SK-N-SH (cell line): ENCODE measurements around the gene FRMPD1. TPM values are rescaled to one million over a fixed set of nuclear protein-coding genes. Genes with fewer than 3 reads are reported as not detected.

Source experiments
- CTCF ChIA-PET: fragments of 300-600, 350-600 bp; formaldehyde crosslinking; extraction: SDS; loops from one replicate; lab custom pipeline; 2021; lab: Yijun Ruan, JAX
- POLR2A ChIA-PET: fragments of 350-600 bp; sonication (Branson Sonifier 250); formaldehyde crosslinking; extraction: SDS; loops from one replicate; lab custom pipeline; 2020; ENCODE audit warnings: antibody characterized with exemption, inconsistent platforms; lab: Yijun Ruan, JAX
- DNase-seq: peaks from one replicate; pipeline ENCODE4 v3.0.0; 2012
- H2AFZ ChIP-seq: fragments of 200-600 bp; sonication (generic); 2 replicates; pipeline ENCODE4 v1.8.1; 2016; ENCODE audit warnings: antibody characterized with exemption, mild to moderate bottlenecking, low read depth
- H3F3A ChIP-seq: fragments of 200-600 bp; sonication (generic); replicated peaks from 2 replicates; pipeline ENCODE3; 2016; ENCODE audit warnings: antibody characterized with exemption, mild to moderate bottlenecking; ENCODE audit not compliant: insufficient read depth
- H3K27ac ChIP-seq, 2 experiments: fragments of 200-500 bp in 1 of 2; fragments of 200-600 bp in 1 of 2; sonication (Bioruptor generic) in 1 of 2; sonication (generic), shearing (Covaris generic) in 1 of 2; 2 replicates each; pipeline versions ENCODE4 v1.5.1 to v1.6.1; 2014 to 2016; ENCODE audit warnings: low read depth in 2 of 2, inconsistent platforms in 1 of 2, low read length in 1 of 2, mild to moderate bottlenecking in 1 of 2, mixed read lengths in 1 of 2
- H3K27me3 ChIP-seq: fragments of 200-600 bp; sonication (generic), shearing (Covaris generic); 2 replicates; pipeline ENCODE4 v1.6.1; 2016; ENCODE audit warnings: mixed run types; ENCODE audit not compliant: insufficient read depth
- H3K36me3 ChIP-seq, 2 experiments: fragments of 200-500 bp in 1 of 2; fragments of 200-600 bp in 1 of 2; sonication (Bioruptor generic) in 1 of 2; sonication (generic) in 1 of 2; replicated peaks in 1 of 2; 2 replicates each; pipeline versions ENCODE3 to v1.5.1; 2014 to 2016; ENCODE audit warnings: low read length in 1 of 2, mild to moderate bottlenecking in 1 of 2; ENCODE audit not compliant: insufficient read depth in 2 of 2, control insufficient read depth in 1 of 2
- H3K4me1 ChIP-seq, 2 experiments: fragments of 200-500 bp in 1 of 2; fragments of 200-600 bp in 1 of 2; sonication (Bioruptor generic) in 1 of 2; sonication (generic), shearing (Covaris generic) in 1 of 2; 2 replicates each; pipeline versions ENCODE4 v1.5.1 to v1.6.1; 2014 to 2016; ENCODE audit warnings: low read depth in 1 of 2, low read length in 1 of 2, mixed run types in 1 of 2; ENCODE audit not compliant: insufficient read depth in 2 of 2, control insufficient read depth in 1 of 2
- H3K4me2 ChIP-seq: fragments of 200-600 bp; sonication (generic), shearing (Covaris generic); 2 replicates; pipeline ENCODE4 v1.6.1; 2017; ENCODE audit warnings: mixed run types
- H3K4me3 ChIP-seq, 2 experiments: fragments of 200-500 bp in 1 of 2; fragments of 200-600 bp in 1 of 2; sonication (Bioruptor generic) in 1 of 2; sonication (generic), shearing (Covaris generic) in 1 of 2; 2 replicates each; pipeline versions ENCODE4 v1.5.1 to v1.8.1; 2014 to 2016; ENCODE audit warnings: low read depth in 2 of 2, inconsistent platforms in 1 of 2, low read length in 1 of 2, mild to moderate bottlenecking in 1 of 2, mixed read lengths in 1 of 2, moderate library complexity in 1 of 2
- H3K79me2 ChIP-seq: fragments of 200-600 bp; sonication (generic); 2 replicates; pipeline ENCODE4 v1.8.1; 2017; ENCODE audit warnings: mild to moderate bottlenecking; ENCODE audit not compliant: insufficient read depth
- H3K9ac ChIP-seq: fragments of 200-600 bp; sonication (generic); 2 replicates; pipeline ENCODE4 v1.6.1; 2017; ENCODE audit warnings: mixed run types
- H3K9me2 ChIP-seq: fragments of 200-600 bp; sonication (generic); 2 replicates; pipeline ENCODE4 v1.6.1; 2017; ENCODE audit warnings: mixed run types
- H3K9me3 ChIP-seq: fragments of 200-600 bp; sonication (generic); 2 replicates; pipeline ENCODE4 v1.6.1; 2017; ENCODE audit warnings: mixed run types, mild to moderate bottlenecking, moderate library complexity
- H4K20me1 ChIP-seq: fragments of 200-600 bp; sonication (generic); 2 replicates; pipeline ENCODE4 v1.6.1; 2017; ENCODE audit warnings: mild to moderate bottlenecking, mixed run types; ENCODE audit not compliant: insufficient read depth
- CTCF ChIP-seq: fragments of 200-600 bp; sonication (generic); IDR thresholded peaks from 2 replicates; pipeline ENCODE4 v1.6.1; 2017; ENCODE audit warnings: antibody characterized with exemption, mild to moderate bottlenecking, moderate library complexity
- EP300 ChIP-seq, 2 experiments: IDR thresholded peaks; 2 replicates each; pipeline versions ENCODE4 v1.4.0 to v1.6.1; 2012; ENCODE audit warnings: borderline replicate concordance in 1 of 2, low read depth in 1 of 2, low read length in 1 of 2
- EZH2phosphoT487 ChIP-seq: fragments of 200-600 bp; sonication (generic); IDR thresholded peaks from 2 replicates; pipeline ENCODE4 v1.6.1; 2017; ENCODE audit warnings: low read depth, mixed run types, mild to moderate bottlenecking, antibody characterized with exemption, moderate library complexity, borderline replicate concordance
- GABPA ChIP-seq: IDR thresholded peaks from 2 replicates; pipeline ENCODE4 v1.4.0; 2012; ENCODE audit warnings: low read depth, mild to moderate bottlenecking
- IRF3 ChIP-seq: fragments of 150-350 bp; IDR thresholded peaks from 2 replicates; pipeline ENCODE4 v1.6.1; 2016; ENCODE audit warnings: mild to moderate bottlenecking, low read depth, low read length
- MXI1 ChIP-seq: IDR thresholded peaks from 2 replicates; pipeline ENCODE4 v1.6.1; 2012; ENCODE audit warnings: mild to moderate bottlenecking, low read depth, low read length, improper control_type of control experiment
- PBX3 ChIP-seq: IDR thresholded peaks from 2 replicates; pipeline ENCODE4; 2012
- POLR2AphosphoS5 ChIP-seq: IDR thresholded peaks from 2 replicates; pipeline ENCODE4 v1.6.1; 2012; ENCODE audit warnings: low read depth, low read length
- RFX5 ChIP-seq: IDR thresholded peaks from 2 replicates; pipeline ENCODE4 v1.6.1; 2012; ENCODE audit warnings: mild to moderate bottlenecking, improper control_type of control experiment, low read length
- TEAD4 ChIP-seq: IDR thresholded peaks from 2 replicates; pipeline ENCODE4 v1.4.0; 2012; ENCODE audit warnings: mild to moderate bottlenecking, borderline replicate concordance; ENCODE audit not compliant: insufficient read depth
- USF1 ChIP-seq: IDR thresholded peaks from 2 replicates; pipeline ENCODE4 v1.4.0; 2012; ENCODE audit warnings: low read depth, borderline replicate concordance
- YY1 ChIP-seq: IDR thresholded peaks from 2 replicates; pipeline ENCODE4 v1.4.0; 2012; ENCODE audit warnings: low read depth, mild to moderate bottlenecking
- ZBTB33 ChIP-seq: IDR thresholded peaks from 2 replicates; pipeline ENCODE4 v1.4.0; 2012; ENCODE audit warnings: low read depth, borderline replicate concordance
- WGBS: methylation state at CpG from one replicate; pipeline ENCODE4 v1.1.6; 2017; ENCODE audit warnings: low lambda C conversion rate; 5-methylcytosine and 5-hydroxymethylcytosine counted together
- polyA plus RNA-seq, 3 experiments: library from polyadenylated mRNA; depleted of rRNA; stranded (reverse); fragments of >200 nt; gene quantifications; 2 replicates each; pipeline ENCODE4 v1.2.3, GENCODE V29; 2012

The FRMPD1 gene
- polyA plus RNA-seq, 1 of the 3 experiments (the other 2 are of a cell fraction): not detected

GRCh38 chr9:37745970-37746369, 95.2 kb downstream of the FRMPD1 start:
- no peaks in the 10 kb centered on the region for H3K9me3 ChIP-seq
- H2AFZ ChIP-seq: no peak overlapping the region
- H4K20me1 ChIP-seq: no peaks in the 10 kb centered on the region
- no peak overlapping the region for H3K4me3 ChIP-seq
- H3K79me2 ChIP-seq: no peaks in the 10 kb centered on the region
- CTCF ChIA-PET: interaction anchor here (0.9 to 3.1 kb wide), 3 partner anchors 12 to 29 kb away, joined by 3 to 7 read pairs (median 6); no protein-coding TSS in a partner anchor
- H3F3A ChIP-seq: peaks cover 9% of the 10 kb centered on the region
- no peaks in the 10 kb centered on the region for H3K36me3 ChIP-seq
- TF ChIP-seq USF1: no peak
- TF ChIP-seq ZBTB33: no peak
- TF ChIP-seq EP300 (IDR thresholded peaks at IDR 0.05; ENCODE audit: borderline replicate concordance in 1 of 2, low read depth in 1 of 2, low read length in 1 of 2): no peak
- no peak for TF ChIP-seq IRF3
- TF ChIP-seq GABPA: no peak
- TF ChIP-seq MXI1: no peak
- no peak for TF ChIP-seq POLR2AphosphoS5
- no peak for TF ChIP-seq TEAD4
- TF ChIP-seq CTCF: no peak
- no peak for TF ChIP-seq YY1
- no peak for TF ChIP-seq RFX5
- no peak for TF ChIP-seq EZH2phosphoT487
- TF ChIP-seq PBX3: no peak
- no peaks in the 10 kb centered on the region for H3K27me3 ChIP-seq
- H3K27ac ChIP-seq: no peak overlapping the region
- POLR2A ChIA-PET: no interaction called here
- no peaks in the 10 kb centered on the region for H3K9me2 ChIP-seq
- no peak for DNase-seq
- no peak overlapping the region for H3K9ac ChIP-seq
- H3K4me2 ChIP-seq: no peak overlapping the region
- 85% methylated on average over 6 of the region's 8 CpGs for WGBS
- no peaks in the 10 kb centered on the region; a peak in 2 of 4 replicates for H3K4me1 ChIP-seq
